ENCODE data around the gene CLASP2.
"Not testable (repeated sequence)": the region's sequence is repeated elsewhere in the genome, so short reads cannot be mapped to it uniquely, and the experiment has no call there.

DNA sequence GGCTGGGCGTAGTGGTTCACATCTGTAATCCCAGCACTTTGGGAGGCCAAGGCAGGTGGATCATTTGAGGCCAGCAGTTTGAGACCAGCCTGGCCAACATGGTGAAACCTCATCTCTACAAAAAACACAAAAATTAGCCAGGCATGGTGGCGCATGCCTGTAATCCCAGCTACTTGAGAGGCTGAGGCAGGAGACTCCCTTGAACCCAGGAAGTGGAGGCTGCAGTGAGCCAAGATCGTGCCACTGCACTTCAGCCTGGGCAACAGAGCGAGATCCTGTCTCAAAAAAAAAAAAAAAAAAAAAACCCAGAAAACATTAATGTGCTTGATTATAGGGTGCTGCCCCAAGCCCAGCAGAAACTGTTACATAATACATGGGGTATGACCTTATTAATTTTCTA lies 67.0 kb downstream of the CLASP2 start:
- TF ChIP-seq, protein P1, sequence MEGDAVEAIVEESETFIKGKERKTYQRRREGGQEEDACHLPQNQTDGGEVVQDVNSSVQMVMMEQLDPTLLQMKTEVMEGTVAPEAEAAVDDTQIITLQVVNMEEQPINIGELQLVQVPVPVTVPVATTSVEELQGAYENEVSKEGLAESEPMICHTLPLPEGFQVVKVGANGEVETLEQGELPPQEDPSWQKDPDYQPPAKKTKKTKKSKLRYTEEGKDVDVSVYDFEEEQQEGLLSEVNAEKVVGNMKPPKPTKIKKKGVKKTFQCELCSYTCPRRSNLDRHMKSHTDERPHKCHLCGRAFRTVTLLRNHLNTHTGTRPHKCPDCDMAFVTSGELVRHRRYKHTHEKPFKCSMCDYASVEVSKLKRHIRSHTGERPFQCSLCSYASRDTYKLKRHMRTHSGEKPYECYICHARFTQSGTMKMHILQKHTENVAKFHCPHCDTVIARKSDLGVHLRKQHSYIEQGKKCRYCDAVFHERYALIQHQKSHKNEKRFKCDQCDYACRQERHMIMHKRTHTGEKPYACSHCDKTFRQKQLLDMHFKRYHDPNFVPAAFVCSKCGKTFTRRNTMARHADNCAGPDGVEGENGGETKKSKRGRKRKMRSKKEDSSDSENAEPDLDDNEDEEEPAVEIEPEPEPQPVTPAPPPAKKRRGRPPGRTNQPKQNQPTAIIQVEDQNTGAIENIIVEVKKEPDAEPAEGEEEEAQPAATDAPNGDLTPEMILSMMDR (IDR thresholded peaks at IDR 0.05; ENCODE audit: insufficient read depth, low read length, poor library complexity, severe bottlenecking): not testable (repeated sequence)
- not testable (repeated sequence) for TF ChIP-seq EZH2phosphoT487 (conservative IDR thresholded peaks at IDR 0.05; ENCODE audit: low read length)

All from SU-DHL-6 (cell line).